ENCODE measurements around the gene SNTA1. TPM values are rescaled to one million over a fixed set of nuclear protein-coding genes. Genes with fewer than 3 reads are reported as not detected.
A peak's percentile ranks its signal among the peaks of the same experiment; 100 is the strongest.
"Not testable (repeated sequence)": the region's sequence is repeated elsewhere in the genome, so short reads cannot be mapped to it uniquely, and the experiment has no call there.

The SNTA1 gene
- polyA plus RNA-seq, 1 of the 3 experiments (the other 2 are of a cell fraction): 11.2 TPM

GRCh38 chr20:33456916-33457642 is 13.5 kb upstream of the SNTA1 start:
- not testable (repeated sequence) for H3K4me1 ChIP-seq (ENCODE audit: control insufficient read depth in 1 of 2, insufficient read depth in 2 of 2, low read depth in 1 of 2, low read length in 1 of 2); H3F3A ChIP-seq (replicated peaks; ENCODE audit: insufficient read depth); H3K4me3 ChIP-seq (ENCODE audit: low read depth in 2 of 2, low read length in 1 of 2); H4K20me1 ChIP-seq (ENCODE audit: insufficient read depth); H3K9me3 ChIP-seq; H3K27me3 ChIP-seq (ENCODE audit: insufficient read depth); H3K79me2 ChIP-seq (ENCODE audit: insufficient read depth); H3K4me2 ChIP-seq; H3K9ac ChIP-seq; H2AFZ ChIP-seq (ENCODE audit: low read depth); H3K27ac ChIP-seq (ENCODE audit: low read depth in 2 of 2, low read length in 1 of 2); H3K9me2 ChIP-seq; H3K36me3 ChIP-seq (replicated peaks in 1 of 2; ENCODE audit: control insufficient read depth in 1 of 2, insufficient read depth in 2 of 2, low read length in 1 of 2)
- POLR2A ChIA-PET: interaction anchor here (1.1 kb wide), 1 partner anchor 198 kb away, joined by 6 read pairs; no protein-coding TSS in a partner anchor
- TF ChIP-seq RAD21 (IDR thresholded peaks at IDR 0.05; ENCODE audit: low read length): peak; percentile 99
- TF ChIP-seq MXI1 (IDR thresholded peaks at IDR 0.05; ENCODE audit: low read depth, low read length): 0 out of 2 replicates have a peak, but pooled peaks have one; percentile 38
- TF ChIP-seq CTCF (IDR thresholded peaks at IDR 0.05): peak; percentile 95
- peak; percentile 98 for TF ChIP-seq SMC3 (IDR thresholded peaks at IDR 0.05; ENCODE audit: low read depth, low read length)
- 29% methylated on average over 4 of the region's 6 CpGs for WGBS (ENCODE audit: low lambda C conversion rate)
- peak; percentile 86 for DNase-seq
- CTCF ChIA-PET: interaction anchor here (0.6 to 1.9 kb wide), 44 partner anchors 9 to 237 kb away, joined by 3 to 67 read pairs (median 5); partner anchors contain the start of genes ACTL10, C20orf144, CBFA2T2 and SNTA1

- POLR2A ChIA-PET: no interaction called here
- no peak for DNase-seq
- no peaks in the 10 kb centered on the region for H3K9me3 ChIP-seq
- no peak for TF ChIP-seq YY1 (IDR thresholded peaks at IDR 0.05; ENCODE audit: low read depth)
- TF ChIP-seq PBX3 (IDR thresholded peaks at IDR 0.05): no peak
- TF ChIP-seq REST (IDR thresholded peaks at IDR 0.05; ENCODE audit: low read depth, low read length): no peak
- TF ChIP-seq ZBTB33 (IDR thresholded peaks at IDR 0.05; ENCODE audit: borderline replicate concordance, low read depth): no peak
- TF ChIP-seq MAX (IDR thresholded peaks at IDR 0.05; ENCODE audit: low read depth): no peak
- TF ChIP-seq TCF12 (IDR thresholded peaks at IDR 0.05): no peak
- TF ChIP-seq IRF3 (IDR thresholded peaks at IDR 0.05; ENCODE audit: low read depth, low read length): no peak
- no peak for TF ChIP-seq EP300 (IDR thresholded peaks at IDR 0.05; ENCODE audit: borderline replicate concordance in 1 of 2, low read depth in 1 of 2, low read length in 1 of 2)
- no peak for TF ChIP-seq SMC3 (IDR thresholded peaks at IDR 0.05; ENCODE audit: low read depth, low read length)
- no peak for TF ChIP-seq RXRA (IDR thresholded peaks at IDR 0.05; ENCODE audit: borderline replicate concordance, low read depth)
- no peak for TF ChIP-seq RFX5 (IDR thresholded peaks at IDR 0.05; ENCODE audit: low read length)
- no peak for TF ChIP-seq MXI1 (IDR thresholded peaks at IDR 0.05; ENCODE audit: low read depth, low read length)
- no peak overlapping the region for H3K4me2 ChIP-seq
- CTCF ChIA-PET: no interaction called here
- H3K27me3 ChIP-seq (ENCODE audit: insufficient read depth): no peaks in the 10 kb centered on the region
- no peak overlapping the region for H3K9ac ChIP-seq
- no peak overlapping the region for H3K4me3 ChIP-seq (ENCODE audit: low read depth in 2 of 2, low read length in 1 of 2)
- no peaks in the 10 kb centered on the region for H4K20me1 ChIP-seq (ENCODE audit: insufficient read depth)
- no peaks in the 10 kb centered on the region for H3K36me3 ChIP-seq (replicated peaks in 1 of 2; ENCODE audit: control insufficient read depth in 1 of 2, insufficient read depth in 2 of 2, low read length in 1 of 2)
- 49% methylated on average over 4 of the region's 4 CpGs for WGBS (ENCODE audit: low lambda C conversion rate)
- H3K4me1 ChIP-seq (ENCODE audit: control insufficient read depth in 1 of 2, insufficient read depth in 2 of 2, low read depth in 1 of 2, low read length in 1 of 2): no peaks in the 10 kb centered on the region; a peak in 1 of 4 replicates
- H3K27ac ChIP-seq (ENCODE audit: low read depth in 2 of 2, low read length in 1 of 2): no peak overlapping the region
- no peaks in the 10 kb centered on the region for H3K79me2 ChIP-seq (ENCODE audit: insufficient read depth)
- H3K9me2 ChIP-seq: no peaks in the 10 kb centered on the region
- H2AFZ ChIP-seq (ENCODE audit: low read depth): no peak overlapping the region
- H3F3A ChIP-seq (replicated peaks; ENCODE audit: insufficient read depth): no peaks in the 10 kb centered on the region
Measured at GRCh38 chr20:33450867-33451266, 7.3 kb upstream of the SNTA1 start.

Measured in SK-N-SH (cell line).